OCI-LY3 (cell line): ENCODE measurements around the gene MFSD6.

Experiments
- CTCF ChIP-seq: fragments of 200-600, 300-600 bp; sonication (generic); IDR thresholded peaks from 2 replicates; pipeline ENCODE4 v1.5.1; 2014; ENCODE audit warnings: antibody characterized with exemption, low read length, low read depth
- EZH2phosphoT487 ChIP-seq: fragments of 200-600 bp; shearing (Covaris generic); IDR thresholded peaks from 2 replicates; pipeline ENCODE4 v1.6.1; 2018; ENCODE audit warnings: antibody characterized with exemption, mixed run types, low read depth

DNA sequence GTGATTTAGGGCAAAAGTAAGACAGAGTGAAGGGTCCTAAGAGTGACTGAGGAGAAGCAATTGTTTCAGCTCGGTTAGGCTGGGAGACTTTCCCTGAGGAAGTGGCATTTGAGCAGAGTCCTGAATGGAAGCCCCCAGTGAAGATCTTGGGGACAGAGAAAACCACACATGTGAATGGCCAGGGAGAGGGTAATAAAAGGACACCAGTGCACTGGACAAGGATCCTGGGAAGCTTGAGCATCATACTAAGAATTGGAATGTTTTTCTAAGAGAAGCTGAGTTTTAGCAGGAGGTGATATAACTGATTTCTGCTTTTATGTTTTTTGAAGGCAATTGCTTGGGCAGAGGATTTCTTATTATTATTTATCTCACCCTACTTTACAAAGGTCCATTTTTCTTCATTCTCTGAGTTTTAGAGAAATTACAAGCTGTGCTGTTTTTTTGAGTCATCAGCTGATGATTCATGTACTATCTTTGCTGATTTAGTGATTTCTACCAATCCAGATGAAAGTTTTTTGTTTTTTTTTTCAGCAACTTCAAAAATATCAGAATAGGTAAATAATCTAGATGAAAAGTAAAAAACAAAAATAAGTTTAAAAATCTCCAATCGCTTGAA, 43.5 kb downstream of the MFSD6 start:
- no peak for TF ChIP-seq CTCF
- TF ChIP-seq EZH2phosphoT487, result no peak
